HepG2 (cell line): Measurements from ENCODE around the gene CD70. TPM values are rescaled to one million over a fixed set of nuclear protein-coding genes. Genes with fewer than 3 reads are reported as not detected.
"Not testable (repeated sequence)": the region's sequence is repeated elsewhere in the genome, so short reads cannot be mapped to it uniquely, and the experiment has no call there.

Experiments
- ATAC-seq: fragments of 200-7000 bp; cut with Tn5 transposase; 3 replicates; pipeline ENCODE4 v1.9.1; 2020; ENCODE audit warnings: mild to moderate bottlenecking, moderate library complexity
- BruUV-seq: library from RNA; stranded (reverse); fragments of 400-500 nt; replicated peaks from 2 replicates; lab custom pipeline; 2021; lab: Mats Ljungman, UMichigan
- CTCF ChIA-PET: fragments of 300-600 bp; formaldehyde crosslinking; extraction: SDS; loops from one replicate; lab custom pipeline; 2021; ENCODE audit warnings: low total read pairs, inconsistent platforms, low intra/inter-chr PET ratio; lab: Yijun Ruan, JAX
- POLR2A ChIA-PET: fragments of 350-600 bp; sonication (Branson Sonifier 250); formaldehyde crosslinking; loops from one replicate; lab custom pipeline; 2020; ENCODE audit warnings: antibody characterized with exemption, inconsistent platforms; lab: Yijun Ruan, JAX
- DNase-seq: peaks from one replicate; pipeline ENCODE4 v3.0.0-alpha.2; 2015; ENCODE audit warnings: low spot score
- FAIRE-seq: peaks from 3 replicates; lab custom pipeline; 2011; peaks lifted over from hg19 to GRCh38; lab: Jason Lieb, UNC
- H2AFZ ChIP-seq: one replicate; pipeline ENCODE4 v1.6.1; 2011; ENCODE audit warnings: low read length, inconsistent platforms
- H3K27ac ChIP-seq: fragments of 300-600 bp; 3 replicates; pipeline ENCODE4 v1.8.0; 2011; ENCODE audit warnings: mixed run types, mild to moderate bottlenecking, mixed read lengths, low read length, inconsistent platforms; ENCODE audit not compliant: insufficient read depth; ENCODE audit errors: extremely low read length
- H3K27me3 ChIP-seq, 2 experiments: fragments of 200-600 bp in 1 of 2; 2 replicates in 1 of 2; 3 replicates in 1 of 2; pipeline versions ENCODE4 v1.6.0 to v1.8.0; 2011; ENCODE audit warnings: low read length in 2 of 2, mild to moderate bottlenecking in 2 of 2, moderate library complexity in 2 of 2, inconsistent platforms in 1 of 2; ENCODE audit not compliant: insufficient read depth in 2 of 2, control insufficient read depth in 1 of 2
- H3K36me3 ChIP-seq, 2 experiments: fragments of 200-600 bp in 1 of 2; replicated peaks in 1 of 2; 2 replicates in 1 of 2; 3 replicates in 1 of 2; pipeline versions ENCODE4 v1.5.1 to v1.8.0; 2011; ENCODE audit warnings: low read length in 2 of 2, inconsistent platforms in 1 of 2; ENCODE audit not compliant: insufficient read depth in 2 of 2, control insufficient read depth in 1 of 2
- H3K4me1 ChIP-seq: 2 replicates; pipeline ENCODE4 v1.5.1; 2012; ENCODE audit warnings: low read length, inconsistent platforms; ENCODE audit not compliant: insufficient read depth
- H3K4me2 ChIP-seq: 2 replicates; pipeline ENCODE4 v1.6.0; 2011; ENCODE audit warnings: low read depth, low read length, inconsistent platforms
- H3K4me3 ChIP-seq, 3 experiments: fragments of 200-600 bp in 1 of 3; sonication (generic), shearing (Covaris generic) in 1 of 3; replicated peaks in 1 of 3; 2 replicates each; pipeline ENCODE4 v1.5.1; 2011 to 2016; ENCODE audit warnings: low read length in 3 of 3, inconsistent platforms in 2 of 3, low read depth in 2 of 3, mild to moderate bottlenecking in 2 of 3, control low read depth in 1 of 3, mixed read lengths in 1 of 3; ENCODE audit not compliant: insufficient read depth in 1 of 3
- H3K79me2 ChIP-seq: one replicate; pipeline ENCODE4 v1.6.1; 2011; ENCODE audit warnings: low read length, inconsistent platforms; ENCODE audit not compliant: insufficient read depth
- H3K9ac ChIP-seq: 2 replicates; pipeline ENCODE4 v1.6.0; 2011; ENCODE audit warnings: mild to moderate bottlenecking, low read depth, low read length, inconsistent platforms; ENCODE audit not compliant: insufficient read depth
- H3K9me3 ChIP-seq: 2 replicates; pipeline ENCODE4 v1.5.1; 2012; ENCODE audit warnings: mild to moderate bottlenecking, low read length
- H4K20me1 ChIP-seq: 2 replicates; pipeline ENCODE4 v1.6.0; 2011; ENCODE audit warnings: inconsistent platforms, mild to moderate bottlenecking, low read length, moderate library complexity; ENCODE audit not compliant: insufficient read depth
- MED1 ChIP-seq: sonication (generic); formaldehyde crosslinking; IDR thresholded peaks from 2 replicates; pipeline ENCODE4 v1.4.0; 2020; ENCODE audit warnings: missing genetic modification reagents
- ZNF768 ChIP-seq: sonication (generic); formaldehyde crosslinking; IDR thresholded peaks from 2 replicates; pipeline ENCODE4 v1.4.0; 2020; ENCODE audit warnings: missing genetic modification reagents
- WGBS: methylation state at CpG from one replicate; pipeline ENCODE4 v1.1.6; 2017; ENCODE audit warnings: low lambda C conversion rate; 5-methylcytosine and 5-hydroxymethylcytosine counted together
- in situ Hi-C: cut with HindIII; loops from 2 replicates; pipeline ENCODE4 v1.10.0; 2017; ENCODE audit warnings: low pct_unique_long_range_greater_than_20kb; ENCODE audit not compliant: extremely low pct_ligation_motif_present
- intact Hi-C: fragments of 100-400 bp; cut with micrococcal nuclease; formaldehyde crosslinking; loops from one replicate; pipeline ENCODE4 v1.10.0; 2022; ENCODE audit not compliant: unreplicated experiment
- polyA plus RNA-seq, 8 experiments: library from polyadenylated mRNA; depleted of rRNA in 3 of 8; stranded (reverse) in 7 of 8; unstranded in 1 of 8; fragments of >200 nt; fragmentation: Illumina TruSeq in 4 of 8; extraction: Trizol in 4 of 8; gene quantifications; 2 replicates each; pipeline versions ENCODE4 v1.2.1 to v1.2.3, GENCODE V29; 2011 to 2016; ENCODE audit warnings: low read depth in 4 of 8, missing spikeins in 1 of 8, mixed read lengths in 1 of 8; ENCODE audit not compliant: insufficient read depth in 1 of 8
- total RNA-seq, 5 experiments: library from RNA; depleted of rRNA; stranded (reverse); fragments of >200 nt; fragmentation: Illumina TruSeq; extraction: Trizol; gene quantifications; 2 replicates each; pipeline ENCODE4 v1.2.3, GENCODE V29; 2016; ENCODE audit warnings: low read depth in 1 of 5
- TF ChIP-seq, protein P1 (sequence below): sonication (generic); formaldehyde crosslinking; IDR thresholded peaks from 2 replicates; pipeline ENCODE4 v1.4.0; 2020; ENCODE audit warnings: missing genetic modification reagents, mild to moderate bottlenecking, borderline replicate concordance
- TF ChIP-seq, protein P2 (sequence below): sonication (generic); formaldehyde crosslinking; IDR thresholded peaks from 2 replicates; pipeline ENCODE4 v1.5.0; 2020; ENCODE audit warnings: mild to moderate bottlenecking, missing genetic modification reagents

CD70 gene
- total and polyA plus RNA-seq, 2 of the 13 experiments (the other 11 are each of a cell fraction or from before 2014, with no cell fraction given): 0.13 TPM; not detected in 1

DNA sequence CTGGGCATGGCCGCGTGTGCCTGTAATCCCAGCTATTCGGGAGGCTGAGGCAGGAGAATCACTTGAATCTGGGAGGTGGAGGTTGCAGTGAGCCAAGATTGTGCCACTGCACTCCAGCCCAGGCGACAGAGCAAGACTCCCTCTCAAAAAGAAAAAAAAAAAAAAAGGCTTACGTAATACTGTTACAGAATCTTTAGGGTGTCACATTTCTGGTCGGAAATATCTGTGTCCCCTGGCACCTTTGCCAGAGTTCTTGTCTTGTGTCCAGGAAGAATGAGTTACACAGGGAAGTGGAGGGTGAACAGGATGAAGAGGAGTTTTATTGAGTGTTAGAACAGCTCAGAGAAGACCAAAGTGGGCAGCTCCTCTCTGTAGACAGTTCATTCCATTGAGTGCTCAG, 40.3 kb downstream of the CD70 start:
- FAIRE-seq, CTCF ChIA-PET, H3K27ac ChIP-seq, intact Hi-C loops, in situ Hi-C loops, H3K4me3 ChIP-seq, H3K79me2 ChIP-seq, BruUV-seq, DNase-seq, ATAC-seq, H2AFZ ChIP-seq, H4K20me1 ChIP-seq, H3K4me2 ChIP-seq, H3K27me3 ChIP-seq, H3K36me3 ChIP-seq, H3K9me3 ChIP-seq: not testable (repeated sequence)
- WGBS: 47% methylated on average over 6 of the region's 6 CpGs
- H3K4me1 ChIP-seq: peaks cover 22% of the 10 kb centered on the region; the same call in 1 of the 2 replicates
- POLR2A ChIA-PET: interaction anchor here (1.1 kb wide), 1 partner anchor 20 kb away, joined by 4 read pairs; the partner anchor contains the start of gene TNFSF9
- TF ChIP-seq, protein P1, sequence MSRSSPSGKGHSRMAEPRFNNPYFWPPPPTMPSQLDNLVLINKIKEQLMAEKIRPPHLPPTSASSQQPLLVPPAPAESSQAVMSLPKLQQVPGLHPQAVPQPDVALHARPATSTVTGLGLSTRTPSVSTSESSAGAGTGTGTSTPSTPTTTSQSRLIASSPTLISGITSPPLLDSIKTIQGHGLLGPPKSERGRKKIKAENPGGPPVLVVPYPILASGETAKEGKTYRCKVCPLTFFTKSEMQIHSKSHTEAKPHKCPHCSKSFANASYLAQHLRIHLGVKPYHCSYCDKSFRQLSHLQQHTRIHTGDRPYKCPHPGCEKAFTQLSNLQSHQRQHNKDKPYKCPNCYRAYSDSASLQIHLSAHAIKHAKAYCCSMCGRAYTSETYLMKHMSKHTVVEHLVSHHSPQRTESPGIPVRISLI (CRISPR knock-in tag): peak; percentile 47; the same call in 1 of the 2 replicates
- TF ChIP-seq, all 625 proteins: peak for 1; not testable (repeated sequence) for 624
- not testable (repeated sequence) for H3K9ac ChIP-seq

- ATAC-seq: no peak
- ChIA-PET POLR2A (no interaction called here), CTCF (no interaction called here)
- H4K20me1 ChIP-seq: no peaks in the 10 kb centered on the region
- DNase-seq: no peak
- no peak overlapping the region for H3K9ac ChIP-seq
- in situ Hi-C loops: no loop called here
- H3K9me3 ChIP-seq: no peaks in the 10 kb centered on the region
- H3K4me1 ChIP-seq: peaks cover 10% of the 10 kb centered on the region; the same call in 1 of the 2 replicates
- BruUV-seq: no TSS peak
- no peak overlapping the region for H3K4me3 ChIP-seq
- no peak for FAIRE-seq
- no peaks in the 10 kb centered on the region for H3K36me3 ChIP-seq
- no peak overlapping the region for H3K27ac ChIP-seq
- WGBS: 48% methylated on average over 9 of the region's 11 CpGs
- H3K79me2 ChIP-seq: no peaks in the 10 kb centered on the region
- no peak for TF ChIP-seq MED1 (CRISPR knock-in tag)
- TF ChIP-seq, protein P2, sequence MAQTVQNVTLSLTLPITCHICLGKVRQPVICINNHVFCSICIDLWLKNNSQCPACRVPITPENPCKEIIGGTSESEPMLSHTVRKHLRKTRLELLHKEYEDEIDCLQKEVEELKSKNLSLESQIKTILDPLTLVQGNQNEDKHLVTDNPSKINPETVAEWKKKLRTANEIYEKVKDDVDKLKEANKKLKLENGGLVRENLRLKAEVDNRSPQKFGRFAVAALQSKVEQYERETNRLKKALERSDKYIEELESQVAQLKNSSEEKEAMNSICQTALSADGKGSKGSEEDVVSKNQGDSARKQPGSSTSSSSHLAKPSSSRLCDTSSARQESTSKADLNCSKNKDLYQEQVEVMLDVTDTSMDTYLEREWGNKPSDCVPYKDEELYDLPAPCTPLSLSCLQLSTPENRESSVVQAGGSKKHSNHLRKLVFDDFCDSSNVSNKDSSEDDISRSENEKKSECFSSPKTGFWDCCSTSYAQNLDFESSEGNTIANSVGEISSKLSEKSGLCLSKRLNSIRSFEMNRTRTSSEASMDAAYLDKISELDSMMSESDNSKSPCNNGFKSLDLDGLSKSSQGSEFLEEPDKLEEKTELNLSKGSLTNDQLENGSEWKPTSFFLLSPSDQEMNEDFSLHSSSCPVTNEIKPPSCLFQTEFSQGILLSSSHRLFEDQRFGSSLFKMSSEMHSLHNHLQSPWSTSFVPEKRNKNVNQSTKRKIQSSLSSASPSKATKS (CRISPR knock-in tag): no peak
- TF ChIP-seq ZNF768: 0 out of 2 replicates have a peak, but pooled peaks have one; percentile 22
- TF ChIP-seq, all 625 proteins: peak for 1
- H3K4me2 ChIP-seq: no peak overlapping the region
- no peaks in the 10 kb centered on the region for H3K27me3 ChIP-seq
- no peak overlapping the region for H2AFZ ChIP-seq
- intact Hi-C loops: no loop called here
These were observed 47.0 kb downstream of the CD70 start for GRCh38 chr19:6543866-6544347.
